K562 (cell line): Measurements from ENCODE around the gene SLC26A6. TPM values are rescaled to one million over a fixed set of nuclear protein-coding genes. Genes with fewer than 3 reads are reported as not detected.

ENCODE experiments used
- ATAC-seq: fragments of 200-7000 bp; cut with Tn5 transposase; 3 replicates; pipeline ENCODE4 v1.9.1; 2020; ENCODE audit warnings: moderate library complexity
- BruUV-seq: library from RNA; stranded (reverse); fragments of 400-500 nt; replicated peaks from 2 replicates; lab custom pipeline; 2021; lab: Mats Ljungman, UMichigan
- CTCF ChIA-PET: fragments of 300-600 bp; formaldehyde crosslinking; extraction: SDS; loops from one replicate; lab custom pipeline; 2021; ENCODE audit warnings: low intra/inter-chr PET ratio; lab: Yijun Ruan, JAX
- POLR2A ChIA-PET: fragments of 300-600, 350-650 bp; sonication (Branson Sonifier 250); formaldehyde crosslinking; extraction: SDS; loops from one replicate; lab custom pipeline; 2021; ENCODE audit warnings: antibody characterized with exemption, inconsistent platforms; lab: Yijun Ruan, JAX
- DNase-seq, 4 experiments: peaks; one replicate each; pipeline versions ENCODE4 v3.0.0 to v3.0.0-alpha.2; 2011 to 2018; ENCODE audit warnings: low spot score in 3 of 4, mixed read lengths in 3 of 4; ENCODE audit errors: extremely low read depth in 1 of 4
- FAIRE-seq: peaks from 2 replicates; lab custom pipeline; 2011; peaks lifted over from hg19 to GRCh38; lab: Jason Lieb, UNC
- H2AFZ ChIP-seq: 2 replicates; pipeline ENCODE4 v1.6.0; 2011; ENCODE audit warnings: low read depth, low read length, control low read depth, inconsistent platforms
- H3K27ac ChIP-seq: fragments of 200-600 bp; 3 replicates; pipeline ENCODE4 v1.8.0; 2011; ENCODE audit warnings: low read depth, mild to moderate bottlenecking, control low read depth, inconsistent platforms, low read length, moderate library complexity, mixed read lengths; ENCODE audit errors: extremely low read depth
- H3K27me3 ChIP-seq, 2 experiments: fragments of 300-600 bp in 1 of 2; 2 replicates in 1 of 2; 3 replicates in 1 of 2; pipeline versions ENCODE4 v1.6.0 to v1.8.0; 2011; ENCODE audit warnings: inconsistent platforms in 2 of 2, low read length in 2 of 2, mild to moderate bottlenecking in 1 of 2, mixed read lengths in 1 of 2, moderate library complexity in 1 of 2; ENCODE audit not compliant: control insufficient read depth in 2 of 2, insufficient read depth in 2 of 2
- H3K36me3 ChIP-seq: fragments of 300-600 bp; 3 replicates; pipeline ENCODE4 v1.8.0; 2011; ENCODE audit warnings: mild to moderate bottlenecking, low read length, inconsistent platforms; ENCODE audit not compliant: control insufficient read depth, insufficient read depth
- H3K4me1 ChIP-seq, 2 experiments: fragments of 200-600 bp in 1 of 2; replicated peaks in 1 of 2; 2 replicates in 1 of 2; 3 replicates in 1 of 2; pipeline versions ENCODE4 v1.5.1 to v1.8.0; 2011; ENCODE audit warnings: inconsistent platforms in 2 of 2, low read length in 2 of 2, mild to moderate bottlenecking in 1 of 2, mixed read lengths in 1 of 2, moderate library complexity in 1 of 2; ENCODE audit not compliant: control insufficient read depth in 2 of 2, insufficient read depth in 2 of 2
- H3K4me2 ChIP-seq: 2 replicates; pipeline ENCODE4 v1.6.1; 2011; ENCODE audit warnings: low read length, control low read depth, inconsistent platforms, mixed read lengths; ENCODE audit not compliant: insufficient read depth
- H3K4me3 ChIP-seq: fragments of 200-600 bp; sonication (generic), shearing (Covaris generic); 2 replicates; pipeline ENCODE4 v1.5.1; 2016; ENCODE audit warnings: control low read depth, inconsistent platforms
- H3K79me2 ChIP-seq: fragments of 200-600 bp; 3 replicates; pipeline ENCODE4 v1.8.0; 2011; ENCODE audit warnings: low read length, inconsistent platforms; ENCODE audit not compliant: control insufficient read depth, insufficient read depth
- H3K9ac ChIP-seq, 2 experiments: 2 replicates each; pipeline versions ENCODE4 v1.6.0 to v1.6.1; 2011; ENCODE audit warnings: low read depth in 2 of 2, low read length in 2 of 2, control low read depth in 1 of 2, inconsistent platforms in 1 of 2, mild to moderate bottlenecking in 1 of 2, mixed read lengths in 1 of 2; ENCODE audit not compliant: insufficient read depth in 1 of 2
- H3K9me1 ChIP-seq: one replicate; pipeline ENCODE4 v1.6.0; 2011; ENCODE audit warnings: inconsistent platforms, mild to moderate bottlenecking, low read length, moderate library complexity; ENCODE audit not compliant: control insufficient read depth, insufficient read depth
- H3K9me3 ChIP-seq: replicated peaks from 2 replicates; pipeline ENCODE4 v1.5.1; 2011; ENCODE audit warnings: low read depth, low read length, inconsistent platforms; ENCODE audit not compliant: control insufficient read depth, insufficient read depth
- H4K20me1 ChIP-seq: replicated peaks from 2 replicates; pipeline ENCODE4 v1.6.1; 2011; ENCODE audit warnings: low read length, inconsistent platforms, mixed read lengths; ENCODE audit not compliant: control insufficient read depth, insufficient read depth
- CBFA2T2 ChIP-seq: fragments of 450-650 bp; conservative IDR thresholded peaks from 2 replicates; pipeline ENCODE4 v1.6.1; 2017; ENCODE audit warnings: mild to moderate bottlenecking
- RAD51 ChIP-seq: fragments of 450-650 bp; IDR thresholded peaks from 2 replicates; pipeline ENCODE4 v1.7.1; 2016; ENCODE audit warnings: low read depth, mild to moderate bottlenecking, borderline replicate concordance
- RBM39 ChIP-seq: fragments of 200-400 bp; formaldehyde crosslinking; optimal IDR thresholded peaks from 2 replicates; pipeline ENCODE3; 2018; ENCODE audit warnings: low read depth, low read length
- TFE3 ChIP-seq: fragments of 450-650 bp; formaldehyde crosslinking; IDR thresholded peaks from 2 replicates; pipeline ENCODE4 v1.4.0; 2020; ENCODE audit warnings: mild to moderate bottlenecking, mixed read lengths
- THRAP3 ChIP-seq: fragments of 450-650 bp; IDR thresholded peaks from 2 replicates; pipeline ENCODE4 v1.6.1; 2016; ENCODE audit warnings: mild to moderate bottlenecking, inconsistent platforms, borderline replicate concordance
- WGBS: fragments of 100-300 bp; shearing (Covaris generic); methylation state at CpG from one replicate; pipeline ENCODE4 v1.1.6; 2016; ENCODE audit warnings: low coverage, mixed read lengths; ENCODE audit not compliant: insufficient coverage; ENCODE audit errors: missing lambda C conversion rate; 5-methylcytosine and 5-hydroxymethylcytosine counted together
- in situ Hi-C: fragments of 300-500 bp; cut with MboI; formaldehyde crosslinking; loops from 4 replicates; pipeline ENCODE4 v1.15.0; 2018; ENCODE audit warnings: inconsistent platforms, mixed read lengths
- intact Hi-C: fragments of 100-400 bp; cut with micrococcal nuclease; formaldehyde crosslinking; loops from 2 replicates; pipeline ENCODE4 v1.14.2; 2022
- polyA plus RNA-seq, 8 experiments: library from polyadenylated mRNA; depleted of rRNA in 4 of 8; stranded (reverse) in 5 of 8; unstranded in 3 of 8; fragments of >200 nt; fragmentation: Nextera tagmentation in 2 of 8; fragmentation: Illumina TruSeq in 1 of 8; extraction: Ambion mirVana in 2 of 8; extraction: Trizol in 1 of 8; gene quantifications; 2 replicates each; pipeline versions ENCODE4 v1.2.1 to v1.2.3, GENCODE V29; 2011 to 2014; ENCODE audit warnings: inconsistent platforms in 1 of 8, missing spikeins in 1 of 8
- total RNA-seq, 7 experiments: library from RNA; depleted of rRNA in 6 of 7; stranded (reverse); fragments of >200 nt in 6 of 7; fragmentation: Illumina TruSeq in 2 of 7; extraction: Trizol in 2 of 7; gene quantifications; 2 replicates each; pipeline versions ENCODE4 v1.2.1 to v1.2.3, GENCODE V29; 2011 to 2021; ENCODE audit warnings: low replicate concordance in 1 of 7

Gene SLC26A6
- total and polyA plus RNA-seq, 9 of the 15 experiments (the other 6 are each of a cell fraction or from before 2014, with no cell fraction given) = 2.1 to 27.2 (median 14.8) TPM

GRCh38 chr3:48623851-48624547, 11.3 kb downstream of the SLC26A6 start:
- ChIA-PET CTCF (interaction anchor here (0.6 kb wide), 1 partner anchor 46 kb away, joined by 3 read pairs; no protein-coding TSS in a partner anchor), POLR2A (interaction anchor here (0.7 to 3.4 kb wide), 3 partner anchors 11 to 67 kb away, joined by 4 to 23 read pairs (median 4); partner anchors contain the start of gene SLC26A6)
- H3K9me1 ChIP-seq = no peaks in the 10 kb centered on the region
- H3K36me3 ChIP-seq = peaks cover 27% of the 10 kb centered on the region; the same call in 2 of the 3 replicates
- no peak overlapping the region for H3K4me3 ChIP-seq
- H3K79me2 ChIP-seq = no peaks in the 10 kb centered on the region
- WGBS = 62% methylated on average over 4 of the region's 6 CpGs
- H4K20me1 ChIP-seq = no peaks in the 10 kb centered on the region
- no peak overlapping the region for H3K9ac ChIP-seq
- no peak overlapping the region for H3K4me2 ChIP-seq
- DNase-seq = no peak
- no peak for ATAC-seq
- H3K27ac ChIP-seq = no peak overlapping the region
- intact Hi-C loops = no loop called here
- TF ChIP-seq RAD51 (peak; percentile 63), TFE3 (peak; percentile 47), THRAP3 (no peak), CBFA2T2 (0 out of 2 replicates have a peak, but pooled peaks have one; percentile 11), RBM39 (no peak)
- peaks cover 0 to 7% of the 10 kb centered on the region in 2 experiments; a peak in 2 of 5 replicates for H3K4me1 ChIP-seq
- FAIRE-seq = no peak
- H3K9me3 ChIP-seq = no peaks in the 10 kb centered on the region
- H3K27me3 ChIP-seq = no peaks in the 10 kb centered on the region
- no TSS peak for BruUV-seq
- in situ Hi-C loops = no loop called here
- no peak overlapping the region for H2AFZ ChIP-seq
